ENCODE measurements around the gene KRTAP29-1.

DNA sequence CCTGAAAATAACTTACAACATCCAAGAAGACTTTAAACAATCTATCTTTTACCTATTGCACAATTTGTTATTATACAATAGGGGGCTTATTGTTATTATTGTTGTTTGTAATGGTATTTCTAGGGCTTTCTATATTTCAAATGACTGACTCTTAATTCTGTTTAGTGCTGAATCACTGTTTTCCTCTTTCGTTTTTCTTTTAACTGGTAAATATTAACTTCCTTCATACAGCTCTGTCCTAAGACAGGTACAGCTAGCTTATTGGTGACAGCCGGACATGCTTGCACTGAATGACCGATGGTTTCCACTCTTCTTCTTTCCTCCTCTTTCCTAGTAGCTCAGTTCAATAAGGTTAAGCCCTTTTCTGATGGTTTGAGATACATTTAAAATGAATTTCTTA lies 15.6 kb downstream of the KRTAP29-1 start:
- TF ChIP-seq, protein P1, sequence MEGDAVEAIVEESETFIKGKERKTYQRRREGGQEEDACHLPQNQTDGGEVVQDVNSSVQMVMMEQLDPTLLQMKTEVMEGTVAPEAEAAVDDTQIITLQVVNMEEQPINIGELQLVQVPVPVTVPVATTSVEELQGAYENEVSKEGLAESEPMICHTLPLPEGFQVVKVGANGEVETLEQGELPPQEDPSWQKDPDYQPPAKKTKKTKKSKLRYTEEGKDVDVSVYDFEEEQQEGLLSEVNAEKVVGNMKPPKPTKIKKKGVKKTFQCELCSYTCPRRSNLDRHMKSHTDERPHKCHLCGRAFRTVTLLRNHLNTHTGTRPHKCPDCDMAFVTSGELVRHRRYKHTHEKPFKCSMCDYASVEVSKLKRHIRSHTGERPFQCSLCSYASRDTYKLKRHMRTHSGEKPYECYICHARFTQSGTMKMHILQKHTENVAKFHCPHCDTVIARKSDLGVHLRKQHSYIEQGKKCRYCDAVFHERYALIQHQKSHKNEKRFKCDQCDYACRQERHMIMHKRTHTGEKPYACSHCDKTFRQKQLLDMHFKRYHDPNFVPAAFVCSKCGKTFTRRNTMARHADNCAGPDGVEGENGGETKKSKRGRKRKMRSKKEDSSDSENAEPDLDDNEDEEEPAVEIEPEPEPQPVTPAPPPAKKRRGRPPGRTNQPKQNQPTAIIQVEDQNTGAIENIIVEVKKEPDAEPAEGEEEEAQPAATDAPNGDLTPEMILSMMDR (IDR thresholded peaks at IDR 0.05), result no peak
- no peak for TF ChIP-seq POLR2A (IDR thresholded peaks at IDR 0.05)
